OCI-LY7 (cell line): ENCODE data around the gene CEP131. TPM values are rescaled to one million over a fixed set of nuclear protein-coding genes. Genes with fewer than 3 reads are reported as not detected.

Experiments
- BruUV-seq: library from RNA; stranded (reverse); fragments of 400-500 nt; replicated peaks from 2 replicates; lab custom pipeline; 2021; lab: Mats Ljungman, UMichigan
- CTCF ChIA-PET: fragments of 300-600 bp; sonication (Branson Sonifier 250); formaldehyde crosslinking; loops from one replicate; lab custom pipeline; 2022; ENCODE audit warnings: antibody characterized with exemption; ENCODE audit not compliant: unreplicated experiment; lab: Charles Lee
- POLR2A ChIA-PET: fragments of 300-600 bp; sonication (Branson Sonifier 250); formaldehyde crosslinking; loops from one replicate; lab custom pipeline; 2022; ENCODE audit warnings: antibody characterized with exemption; lab: Charles Lee
- DNase-seq: peaks from one replicate; pipeline ENCODE4 v3.0.0-alpha.2; 2015; ENCODE audit warnings: low spot score
- H2AFZ ChIP-seq: fragments of 200-600 bp; sonication (generic), shearing (Covaris generic); 2 replicates; pipeline ENCODE4 v1.6.1; 2014; ENCODE audit warnings: mild to moderate bottlenecking, antibody characterized with exemption, low read length, moderate library complexity
- H3K27ac ChIP-seq: fragments of 200-600 bp; sonication (generic); 2 replicates; pipeline ENCODE4 v1.5.1; 2014; ENCODE audit warnings: mixed run types, low read depth, mild to moderate bottlenecking, moderate library complexity, low read length, inconsistent platforms; ENCODE audit not compliant: poor library complexity, severe bottlenecking
- H3K36me3 ChIP-seq: fragments of 200-600 bp; sonication (generic); 2 replicates; pipeline ENCODE4 v1.6.1; 2014; ENCODE audit warnings: mild to moderate bottlenecking, antibody characterized with exemption, low read length, moderate library complexity, mixed read lengths; ENCODE audit not compliant: insufficient read depth
- H3K4me1 ChIP-seq: fragments of 200-600 bp; sonication (generic); 2 replicates; pipeline ENCODE4 v1.5.1; 2014; ENCODE audit warnings: mild to moderate bottlenecking, low read length; ENCODE audit not compliant: insufficient read depth, poor library complexity, severe bottlenecking
- H3K4me2 ChIP-seq: fragments of 200-600 bp; sonication (generic); 2 replicates; pipeline ENCODE4 v1.6.1; 2014; ENCODE audit warnings: mild to moderate bottlenecking, low read length
- H3K4me3 ChIP-seq: fragments of 200-600 bp; sonication (generic); 2 replicates; pipeline ENCODE4 v1.5.1; 2014; ENCODE audit warnings: mild to moderate bottlenecking, low read depth, low read length; ENCODE audit not compliant: poor library complexity, severe bottlenecking
- H3K79me2 ChIP-seq: fragments of 200-600 bp; sonication (generic); 2 replicates; pipeline ENCODE4 v1.6.1; 2016; ENCODE audit warnings: low read depth, mild to moderate bottlenecking, low read length, moderate library complexity, mixed read lengths; ENCODE audit not compliant: insufficient read depth
- H3K9me2 ChIP-seq: fragments of 200-600 bp; sonication (generic); 2 replicates; pipeline ENCODE4 v1.6.1; 2016; ENCODE audit warnings: mild to moderate bottlenecking, low read length, mixed read lengths; ENCODE audit not compliant: insufficient read depth
- H3K9me3 ChIP-seq: fragments of 200-600 bp; sonication (generic); 2 replicates; pipeline ENCODE4 v1.6.1; 2014; ENCODE audit warnings: mild to moderate bottlenecking, mixed run types, low read length, mixed read lengths
- H4K20me1 ChIP-seq: fragments of 200-600 bp; sonication (generic); 2 replicates; pipeline ENCODE4 v1.6.1; 2014; ENCODE audit warnings: mild to moderate bottlenecking, antibody characterized with exemption, low read length, moderate library complexity, mixed read lengths; ENCODE audit not compliant: insufficient read depth
- CTCF ChIP-seq: fragments of 200-600 bp; sonication (generic); conservative IDR thresholded peaks from 2 replicates; pipeline ENCODE4 v1.5.1; 2014; ENCODE audit warnings: mild to moderate bottlenecking, antibody characterized with exemption, low read length, moderate library complexity, mixed read lengths
- EZH2phosphoT487 ChIP-seq: fragments of 200-600 bp; sonication (generic); IDR thresholded peaks from 2 replicates; pipeline ENCODE4 v1.6.1; 2018; ENCODE audit warnings: low read depth, borderline replicate concordance, mild to moderate bottlenecking, mixed run types, antibody characterized with exemption, low read length, moderate library complexity, mixed read lengths
- intact Hi-C: fragments of 100-400 bp; cut with micrococcal nuclease; formaldehyde crosslinking; loops from one replicate; pipeline ENCODE4 v1.10.0; 2022; ENCODE audit not compliant: unreplicated experiment
- total RNA-seq, 2 experiments: library from RNA; depleted of rRNA in 1 of 2; stranded (reverse); fragments of >200 nt in 1 of 2; shearing (Covaris generic) in 1 of 2; gene quantifications; 2 replicates each; pipeline ENCODE4 v1.2.3, GENCODE V29; 2014 to 2022

Gene CEP131
- total RNA-seq, 2 experiments from 2014 or later, result 32.9 to 38.6 TPM

- TF ChIP-seq CTCF, result no peak
- Histone ChIP-seq H3K79me2 (no peaks in the 10 kb centered on the region), H3K27ac (no peak overlapping the region), H3K4me3 (no peak overlapping the region), H3K4me1 (no peaks in the 10 kb centered on the region), H3K9me2 (no peaks in the 10 kb centered on the region), H3K9me3 (no peaks in the 10 kb centered on the region), H3K36me3 (peaks cover 3% of the 10 kb centered on the region; the same call in 1 of the 2 replicates), H2AFZ (no peak overlapping the region), H4K20me1 (no peaks in the 10 kb centered on the region), H3K4me2 (no peak overlapping the region)
- DNase-seq, result no peak
- ChIA-PET POLR2A (no interaction called here), CTCF (no interaction called here)
- intact Hi-C loops, result no loop called here
- BruUV-seq, result no TSS peak
Observed at GRCh38 chr17:81184555-81184954, 38.2 kb downstream of the CEP131 start.

- TF ChIP-seq CTCF, result no peak
- TF ChIP-seq EZH2phosphoT487, result no peak
- ChIA-PET POLR2A (no interaction called here), CTCF (no interaction called here)
- Histone ChIP-seq H2AFZ (no peak overlapping the region), H3K4me1 (peaks cover 5% of the 10 kb centered on the region), H3K4me3 (no peak overlapping the region), H4K20me1 (no peaks in the 10 kb centered on the region), H3K4me2 (no peak overlapping the region), H3K9me2 (no peaks in the 10 kb centered on the region), H3K9me3 (no peaks in the 10 kb centered on the region), H3K79me2 (no peaks in the 10 kb centered on the region), H3K27ac (no peak overlapping the region), H3K36me3 (no peaks in the 10 kb centered on the region)
- no TSS peak for BruUV-seq
- intact Hi-C loops, result no loop called here
- no peak for DNase-seq
Observed at GRCh38 chr17:81183807-81184206, 39.0 kb downstream of the CEP131 start.

- Histone ChIP-seq H3K4me1 (peaks cover 5% of the 10 kb centered on the region), H3K4me3 (no peak overlapping the region), H3K79me2 (no peaks in the 10 kb centered on the region), H3K9me3 (no peaks in the 10 kb centered on the region), H4K20me1 (no peaks in the 10 kb centered on the region), H3K36me3 (no peaks in the 10 kb centered on the region), H3K27ac (no peak overlapping the region), H2AFZ (no peak overlapping the region), H3K4me2 (no peak overlapping the region), H3K9me2 (no peaks in the 10 kb centered on the region)
- DNase-seq, result no peak
- ChIA-PET POLR2A (no interaction called here), CTCF (no interaction called here)
- BruUV-seq, result no TSS peak
- no peak for TF ChIP-seq EZH2phosphoT487
- intact Hi-C loops, result no loop called here
Observed at GRCh38 chr17:81183316-81183715, 39.4 kb downstream of the CEP131 start.
